ENCODE data around the gene DNASE2B. TPM values are rescaled to one million over a fixed set of nuclear protein-coding genes. Genes with fewer than 3 reads are reported as not detected.

The DNASE2B gene
- total RNA-seq, 1 experiment from 2014 or later, result not detected

DNA sequence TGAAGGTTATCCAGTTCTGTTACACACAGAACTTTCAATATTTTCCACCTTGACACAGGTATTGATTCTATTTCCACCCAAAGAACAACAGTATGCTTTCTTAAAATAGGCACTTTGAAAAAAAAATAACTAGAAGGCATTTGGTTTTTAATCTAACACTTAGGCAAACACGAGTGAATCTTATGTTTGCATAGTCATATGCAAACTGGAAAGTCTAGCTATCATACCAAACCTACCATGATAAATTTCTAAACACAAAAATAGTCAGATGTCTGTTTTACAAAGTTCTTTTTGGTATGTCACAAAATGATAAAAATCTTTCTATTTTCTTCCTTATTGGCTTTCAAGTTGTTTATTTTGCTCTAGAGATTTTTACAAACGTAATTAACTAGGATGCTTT lies 11.6 kb downstream of the DNASE2B start:
- no peaks in the 10 kb centered on the region for H4K20me1 ChIP-seq (ENCODE audit: insufficient read depth)
- no peaks in the 10 kb centered on the region for H3K27me3 ChIP-seq (ENCODE audit: insufficient read depth, low read depth)
- H3K9me2 ChIP-seq (ENCODE audit: insufficient read depth), result no peaks in the 10 kb centered on the region
- BruUV-seq (replicated peaks), result no TSS peak
- no peak overlapping the region for H3K27ac ChIP-seq
- no peak for DNase-seq
- intact Hi-C loops (cut with micrococcal nuclease; ENCODE audit: unreplicated experiment), result no loop called here
- ChIA-PET CTCF (no interaction called here), POLR2A (ENCODE audit: unreplicated experiment) (no interaction called here)
- no peaks in the 10 kb centered on the region for H3K36me3 ChIP-seq (ENCODE audit: low read depth)
- H3F3A ChIP-seq (ENCODE audit: insufficient read depth, low read depth), result no peaks in the 10 kb centered on the region
- peaks cover 19% of the 10 kb centered on the region for H3K4me1 ChIP-seq (replicated peaks; ENCODE audit: insufficient read depth)
- no peak overlapping the region for H2AFZ ChIP-seq
- H3K4me2 ChIP-seq, result no peak overlapping the region
- no peaks in the 10 kb centered on the region for H3K9me3 ChIP-seq (ENCODE audit: insufficient read depth, low read depth)
- TF ChIP-seq CTCF (conservative IDR thresholded peaks at IDR 0.05) (no peak), EZH2 (IDR thresholded peaks at IDR 0.05; ENCODE audit: low read depth) (no peak)
- no peaks in the 10 kb centered on the region for H3K79me2 ChIP-seq (ENCODE audit: low read depth)
- H3K4me3 ChIP-seq, result no peak overlapping the region

- H3K79me2 ChIP-seq (ENCODE audit: low read depth), result no peaks in the 10 kb centered on the region
- ChIA-PET CTCF (no interaction called here), POLR2A (ENCODE audit: unreplicated experiment) (no interaction called here)
- no peaks in the 10 kb centered on the region for H3F3A ChIP-seq (ENCODE audit: insufficient read depth, low read depth)
- no peaks in the 10 kb centered on the region for H3K9me2 ChIP-seq (ENCODE audit: insufficient read depth)
- H3K27ac ChIP-seq, result no peak overlapping the region
- no peak for DNase-seq
- intact Hi-C loops (cut with micrococcal nuclease; ENCODE audit: unreplicated experiment), result no loop called here
- peaks cover 25% of the 10 kb centered on the region for H3K4me1 ChIP-seq (replicated peaks; ENCODE audit: insufficient read depth)
- no peaks in the 10 kb centered on the region for H3K36me3 ChIP-seq (ENCODE audit: low read depth)
- no peaks in the 10 kb centered on the region for H3K9me3 ChIP-seq (ENCODE audit: insufficient read depth, low read depth)
- no TSS peak for BruUV-seq (replicated peaks)
- H3K4me2 ChIP-seq, result no peak overlapping the region
- no peak overlapping the region for H3K4me3 ChIP-seq
- H4K20me1 ChIP-seq (ENCODE audit: insufficient read depth), result no peaks in the 10 kb centered on the region
- H3K27me3 ChIP-seq (ENCODE audit: insufficient read depth, low read depth), result no peaks in the 10 kb centered on the region
- TF ChIP-seq CTCF (conservative IDR thresholded peaks at IDR 0.05) (no peak), EZH2 (IDR thresholded peaks at IDR 0.05; ENCODE audit: low read depth) (no peak)
- no peak overlapping the region for H2AFZ ChIP-seq
Observed at GRCh38 chr1:84410328-84411095, 12.2 kb downstream of the DNASE2B start.

- Histone ChIP-seq H3K27me3 (ENCODE audit: insufficient read depth, low read depth) (no peaks in the 10 kb centered on the region), H3K4me2 (no peak overlapping the region), H3K4me1 (replicated peaks; ENCODE audit: insufficient read depth) (peaks cover 21% of the 10 kb centered on the region), H3F3A (ENCODE audit: insufficient read depth, low read depth) (no peaks in the 10 kb centered on the region), H3K27ac (no peak overlapping the region), H4K20me1 (ENCODE audit: insufficient read depth) (no peaks in the 10 kb centered on the region), H3K79me2 (ENCODE audit: low read depth) (no peaks in the 10 kb centered on the region), H2AFZ (no peak overlapping the region), H3K36me3 (ENCODE audit: low read depth) (no peaks in the 10 kb centered on the region), H3K9me3 (ENCODE audit: insufficient read depth, low read depth) (no peaks in the 10 kb centered on the region), H3K9me2 (ENCODE audit: insufficient read depth) (no peaks in the 10 kb centered on the region), H3K4me3 (no peak overlapping the region)
- CTCF ChIA-PET, result no interaction called here
- BruUV-seq (replicated peaks), result no TSS peak
- peak in 1 of 2 experiments; percentile 33 for DNase-seq
- intact Hi-C loops (cut with micrococcal nuclease; ENCODE audit: unreplicated experiment), result no loop called here
- TF ChIP-seq CTCF (conservative IDR thresholded peaks at IDR 0.05) (no peak), EZH2 (IDR thresholded peaks at IDR 0.05; ENCODE audit: low read depth) (no peak)
- POLR2A ChIA-PET (ENCODE audit: unreplicated experiment), result no interaction called here
Observed at GRCh38 chr1:84412316-84412942, 14.1 kb downstream of the DNASE2B start.

Data from PC-9 (cell line).